ENCODE data around the gene CYP1A2.

The CYP1A2 gene

GRCh38 chr15:74722591-74722990 lies 26.1 kb upstream of the CYP1A2 start:
- no peak for DNase-seq (ENCODE audit: low spot score)
- no peak overlapping the region for H3K27ac ChIP-seq
- TF ChIP-seq CTCF (IDR thresholded peaks at IDR 0.05): no peak
- no peak overlapping the region for H3K4me3 ChIP-seq

GRCh38 chr15:74723187-74723586 lies 25.5 kb upstream of the CYP1A2 start:
- H3K27ac ChIP-seq: no peak overlapping the region
- no peak for TF ChIP-seq CTCF (IDR thresholded peaks at IDR 0.05)
- no peak for DNase-seq (ENCODE audit: low spot score)
- H3K4me3 ChIP-seq: no peak overlapping the region

- Histone ChIP-seq H3K4me3 (no peak overlapping the region), H3K27ac (no peak overlapping the region)
- DNase-seq (ENCODE audit: low spot score): peak; percentile 31
- TF ChIP-seq CTCF (IDR thresholded peaks at IDR 0.05): no peak
Measured at GRCh38 chr15:74723754-74724334, 24.8 kb upstream of the CYP1A2 start.

- no peak for TF ChIP-seq CTCF (IDR thresholded peaks at IDR 0.05)
- H3K4me3 ChIP-seq: no peak overlapping the region
- DNase-seq (ENCODE audit: low spot score): peak; percentile 56
- H3K27ac ChIP-seq: no peak overlapping the region
Measured at GRCh38 chr15:74724570-74725224, 23.9 kb upstream of the CYP1A2 start.

- Histone ChIP-seq H3K4me3 (peak within 1 kb of the TSS; percentile 81), H3K27ac (peak within 1 kb of the TSS in 1 of 2 donors; percentile 15)
- DNase-seq (ENCODE audit: low spot score): no peak
- TF ChIP-seq CTCF (IDR thresholded peaks at IDR 0.05): no peak
Measured at GRCh38 chr15:74725225-74725774, 23.3 kb upstream of the CYP1A2 start, which contains the start of gene CYP1A1. TSS of gene CYP1A1 (minus strand) at chr15:74725528. CDS start at chr15:74723097, 2,431 bp downstream.

GRCh38 chr15:74725845-74726773 lies 22.5 kb upstream of the CYP1A2 start:
- H3K27ac ChIP-seq: peak overlapping the region in 1 of 2 donors; percentile 15

More at GRCh38 chr15:74725845-74726773, 22.5 kb upstream of the CYP1A2 start:
- TF ChIP-seq CTCF (IDR thresholded peaks at IDR 0.05): no peak
- H3K4me3 ChIP-seq: peak overlapping the region; percentile 81
- no peak for DNase-seq (ENCODE audit: low spot score)

All from coronary artery (tissue), 2 donors.